Neural progenitor cell (in vitro differentiated cells): ENCODE measurements around the gene ACKR4.

Experiments
- EZH2phosphoT487 ChIP-seq: fragments of 200-600 bp; sonication (generic); IDR thresholded peaks from 2 replicates; pipeline ENCODE4 v1.6.1; 2017; ENCODE audit warnings: antibody characterized with exemption
- TF ChIP-seq, protein P1 (sequence below): fragments of 200-600 bp; sonication (generic); IDR thresholded peaks from 2 replicates; pipeline ENCODE4 v1.5.1; 2017; ENCODE audit warnings: antibody characterized with exemption, mild to moderate bottlenecking

DNA sequence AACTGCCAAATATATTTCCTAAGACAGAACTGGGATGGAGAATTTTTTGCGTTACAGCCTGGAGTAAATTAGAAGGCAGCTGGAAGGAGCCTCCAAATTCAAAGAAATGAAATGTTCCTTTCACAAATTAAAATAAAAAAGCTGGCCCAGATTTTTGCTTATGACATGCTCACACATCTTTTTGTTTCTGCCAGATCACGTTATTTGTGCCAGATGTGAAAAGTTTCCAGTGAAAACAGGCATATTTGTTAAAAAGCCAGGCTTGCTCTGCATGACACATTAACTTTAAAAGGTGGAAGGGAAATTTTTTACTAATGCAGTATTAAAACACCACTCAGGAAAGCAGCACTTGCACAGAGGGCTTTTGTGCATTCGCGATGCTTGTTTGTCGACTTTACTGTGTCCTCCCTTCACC, 23.3 kb upstream of the ACKR4 start:
- TF ChIP-seq EZH2phosphoT487, result no peak
- TF ChIP-seq, protein P1, sequence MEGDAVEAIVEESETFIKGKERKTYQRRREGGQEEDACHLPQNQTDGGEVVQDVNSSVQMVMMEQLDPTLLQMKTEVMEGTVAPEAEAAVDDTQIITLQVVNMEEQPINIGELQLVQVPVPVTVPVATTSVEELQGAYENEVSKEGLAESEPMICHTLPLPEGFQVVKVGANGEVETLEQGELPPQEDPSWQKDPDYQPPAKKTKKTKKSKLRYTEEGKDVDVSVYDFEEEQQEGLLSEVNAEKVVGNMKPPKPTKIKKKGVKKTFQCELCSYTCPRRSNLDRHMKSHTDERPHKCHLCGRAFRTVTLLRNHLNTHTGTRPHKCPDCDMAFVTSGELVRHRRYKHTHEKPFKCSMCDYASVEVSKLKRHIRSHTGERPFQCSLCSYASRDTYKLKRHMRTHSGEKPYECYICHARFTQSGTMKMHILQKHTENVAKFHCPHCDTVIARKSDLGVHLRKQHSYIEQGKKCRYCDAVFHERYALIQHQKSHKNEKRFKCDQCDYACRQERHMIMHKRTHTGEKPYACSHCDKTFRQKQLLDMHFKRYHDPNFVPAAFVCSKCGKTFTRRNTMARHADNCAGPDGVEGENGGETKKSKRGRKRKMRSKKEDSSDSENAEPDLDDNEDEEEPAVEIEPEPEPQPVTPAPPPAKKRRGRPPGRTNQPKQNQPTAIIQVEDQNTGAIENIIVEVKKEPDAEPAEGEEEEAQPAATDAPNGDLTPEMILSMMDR, result no peak
